ENCODE results near the gene NTN5.
A peak's percentile ranks its signal among the peaks of the same experiment; 100 is the strongest.
"Not testable (repeated sequence)": the region's sequence is repeated elsewhere in the genome, so short reads cannot be mapped to it uniquely, and the experiment has no call there.

Gene NTN5

GRCh38 chr19:48668761-48669160 lies 4.1 kb downstream of the NTN5 start:
- DNase-seq = no peak

DNA sequence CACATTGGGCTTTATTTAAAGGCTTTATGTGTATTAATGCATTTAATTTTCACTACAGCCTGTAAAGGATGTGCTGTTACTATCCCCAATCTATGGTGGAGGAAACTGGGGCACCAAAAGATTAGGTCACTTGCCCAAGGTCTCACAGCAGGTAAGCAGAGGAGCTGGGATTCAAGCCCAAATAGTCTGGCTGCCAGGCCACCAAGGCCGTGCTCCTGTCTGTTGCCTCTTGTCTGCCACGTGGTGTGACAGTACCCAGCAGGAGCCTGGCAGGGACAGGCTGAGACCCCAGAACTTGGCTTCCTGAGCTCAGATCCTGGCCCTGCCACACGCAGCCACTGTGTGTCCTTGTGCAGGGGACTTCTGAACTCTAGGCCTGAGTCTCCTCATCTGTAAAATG lies 4.5 kb downstream of the NTN5 start:
- DNase-seq = no peak

DNA sequence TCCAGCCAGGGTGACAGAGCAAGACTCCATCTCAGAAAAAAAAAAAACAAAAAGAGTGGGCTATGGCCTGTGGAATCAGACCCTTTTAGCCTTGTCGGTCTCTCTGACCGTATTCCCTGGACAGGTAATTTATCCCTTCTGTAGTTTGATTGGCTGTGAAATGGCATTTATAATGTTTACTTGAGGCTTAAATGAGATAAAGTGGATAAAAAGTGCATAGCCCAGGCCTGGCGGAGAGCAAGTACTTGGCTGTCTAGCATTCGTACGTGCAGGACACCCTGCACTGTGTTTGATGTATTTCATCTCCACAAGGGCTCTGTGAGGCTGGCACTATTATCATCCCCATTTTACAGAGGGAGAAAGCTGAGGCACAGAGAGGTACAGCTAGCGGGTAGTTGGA lies 7.0 kb downstream of the NTN5 start:
- no peak for DNase-seq

GRCh38 chr19:48664476-48664875 lies 8.3 kb downstream of the NTN5 start:
- no peak for DNase-seq

GRCh38 chr19:48663667-48664066 lies 9.2 kb downstream of the NTN5 start:
- DNase-seq = no peak

DNA sequence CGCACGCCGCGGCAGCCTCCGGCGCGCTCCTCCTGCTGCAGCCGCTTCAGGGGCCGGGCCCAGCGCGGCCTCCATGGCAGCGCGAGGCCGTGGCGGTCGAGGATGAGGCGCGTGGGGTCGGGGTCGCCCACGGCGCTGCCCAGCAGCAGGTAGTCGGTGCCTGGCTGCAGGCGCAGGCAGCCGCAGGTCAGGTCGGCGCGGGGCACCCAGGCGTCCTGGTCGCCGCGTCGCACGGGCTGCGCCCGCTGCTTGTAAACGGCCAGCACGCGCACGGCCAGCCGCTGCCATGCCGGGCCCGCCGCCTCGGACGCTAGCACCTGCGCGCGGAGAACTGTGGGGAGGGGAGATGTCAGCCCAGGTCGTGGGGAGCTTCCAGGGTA lies 11.1 kb downstream of the NTN5 start:
- DNase-seq = no peak

GRCh38 chr19:48660852-48661710 lies 11.7 kb downstream of the NTN5 start:
- DNase-seq = peak; percentile 53

GRCh38 chr19:48659768-48660167 lies 13.0 kb downstream of the NTN5 start:
- no peak for DNase-seq

- no peak for DNase-seq
Observed at GRCh38 chr19:48658483-48658882, 14.3 kb downstream of the NTN5 start.

GRCh38 chr19:48657828-48658227 lies 15.0 kb downstream of the NTN5 start:
- DNase-seq = not testable (repeated sequence)

- DNase-seq = no peak
Observed at GRCh38 chr19:48656840-48657474, 15.9 kb downstream of the NTN5 start.

GRCh38 chr19:48654299-48655059 lies 18.3 kb downstream of the NTN5 start:
- no peak for DNase-seq

DNA sequence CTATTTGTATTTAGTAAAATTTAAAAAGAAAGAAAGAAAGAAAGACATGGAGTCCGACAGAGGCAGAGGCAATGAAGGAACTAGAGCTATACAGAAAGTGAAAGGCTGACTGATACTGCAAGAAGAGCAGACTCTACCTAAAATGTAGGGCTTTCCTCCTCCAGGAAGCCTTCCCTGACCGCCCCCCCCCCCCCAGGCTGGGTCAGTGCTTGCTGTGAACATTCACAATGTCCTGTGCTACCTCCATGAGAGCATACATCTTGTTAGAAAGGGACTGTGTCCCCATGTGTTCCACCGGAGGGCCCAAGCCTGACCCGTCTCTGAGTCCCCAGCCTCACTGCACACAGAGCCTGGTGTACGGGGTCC lies 21.2 kb downstream of the NTN5 start:
- no peak for DNase-seq

DNA sequence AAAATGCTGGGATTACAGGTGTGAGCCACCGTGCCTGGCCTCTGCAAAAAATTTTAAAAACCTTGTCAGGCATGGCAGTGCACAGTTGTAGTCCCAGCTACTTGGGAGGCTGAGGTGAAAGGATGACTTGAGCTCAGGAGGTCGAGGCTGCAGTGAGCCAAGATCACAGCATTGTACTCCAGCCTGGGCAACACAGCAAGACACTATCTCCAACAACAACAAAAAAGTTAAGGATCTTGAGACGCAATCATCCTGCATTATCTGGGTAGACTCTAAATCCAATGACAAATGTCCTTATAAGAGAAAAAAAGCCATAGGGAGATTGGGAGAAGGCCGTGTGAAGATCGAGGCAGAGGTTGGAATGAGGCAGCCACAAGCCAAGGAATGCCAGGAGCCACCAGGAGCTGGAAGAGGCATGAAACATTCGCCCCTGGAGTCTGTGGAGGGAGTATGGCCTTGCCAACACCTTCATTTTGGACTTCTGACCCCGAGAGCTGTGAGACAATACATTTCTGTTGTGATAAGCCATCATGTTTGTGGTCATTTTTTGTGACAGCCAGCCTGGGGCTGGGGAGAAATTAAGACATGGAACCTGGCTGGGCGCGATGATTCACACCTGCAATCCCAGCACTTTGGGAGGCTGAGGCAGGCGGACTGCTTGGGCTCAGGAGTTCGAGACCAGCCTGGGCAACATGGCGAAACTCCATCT lies 21.7 kb downstream of the NTN5 start:
- DNase-seq = no peak

GRCh38 chr19:48648134-48648533 lies 24.7 kb downstream of the NTN5 start:
- no peak for DNase-seq

DNA sequence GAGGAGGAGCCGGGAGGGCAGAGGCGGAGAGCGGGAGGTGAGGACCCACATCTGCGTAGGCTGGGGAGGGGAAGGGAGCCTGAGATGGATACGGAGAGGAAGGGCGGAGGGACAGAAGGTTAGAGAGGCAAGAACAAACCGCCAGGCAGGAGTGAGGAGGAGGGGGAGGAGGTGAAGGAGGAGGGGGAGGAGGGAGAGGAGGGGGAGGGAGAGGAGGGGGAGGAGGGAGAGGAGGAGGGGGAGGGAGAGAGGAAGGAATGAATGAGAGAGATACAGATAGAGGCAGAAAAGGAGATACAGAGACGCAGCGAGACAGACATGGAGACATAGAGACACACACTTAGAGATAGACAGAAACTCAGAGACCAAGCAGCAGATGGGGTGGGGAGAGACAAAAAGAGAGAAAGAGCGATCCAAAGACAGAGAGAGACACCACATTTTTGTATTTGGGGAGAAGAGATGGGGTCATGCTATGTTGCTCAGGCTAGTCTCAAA lies 26.0 kb downstream of the NTN5 start:
- DNase-seq = no peak

DNA sequence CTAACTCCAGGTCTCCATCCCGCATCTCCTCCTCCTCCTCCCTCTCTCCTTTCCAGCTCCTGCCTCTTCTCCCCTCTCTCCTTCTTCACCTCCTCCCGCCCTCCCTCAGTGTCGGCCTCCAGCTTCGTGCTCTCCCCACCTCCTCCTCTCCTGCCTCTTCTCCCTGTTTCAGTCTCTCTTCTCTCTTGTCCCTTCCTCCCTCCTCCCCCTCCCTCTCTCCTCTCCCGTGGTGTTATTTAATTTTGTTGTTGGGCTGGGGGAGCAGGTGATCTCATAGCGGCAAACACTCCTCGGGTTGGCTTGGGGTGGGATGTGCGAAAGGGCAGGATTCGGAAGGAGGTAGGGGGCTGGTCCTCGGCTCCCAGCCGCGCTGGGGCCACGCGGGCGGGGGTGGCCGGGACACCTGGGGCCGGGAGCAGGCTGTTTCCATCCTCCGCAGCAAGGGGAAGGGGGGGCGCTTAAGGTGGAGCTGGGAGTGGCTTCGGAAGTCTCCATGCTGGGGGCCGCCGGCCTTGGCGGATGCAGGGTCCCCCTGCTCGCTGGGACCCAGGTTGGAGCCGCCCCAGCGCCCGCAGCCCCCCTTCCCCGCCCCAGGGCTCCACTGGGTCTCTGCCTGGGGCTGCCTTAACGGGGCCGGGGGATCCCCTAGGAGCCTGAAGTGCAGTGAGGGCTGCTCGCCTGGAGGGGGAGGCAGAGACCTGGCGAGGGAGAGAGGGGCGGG lies 26.7 kb downstream of the NTN5 start, which contains the start of gene CA11:
Gene CA11, minus strand, starts transcription at position 187 of the 721 bp plus-strand sequence. CDS start 555 bp downstream, outside the sequence.
- peak; percentile 86 for DNase-seq

DNA sequence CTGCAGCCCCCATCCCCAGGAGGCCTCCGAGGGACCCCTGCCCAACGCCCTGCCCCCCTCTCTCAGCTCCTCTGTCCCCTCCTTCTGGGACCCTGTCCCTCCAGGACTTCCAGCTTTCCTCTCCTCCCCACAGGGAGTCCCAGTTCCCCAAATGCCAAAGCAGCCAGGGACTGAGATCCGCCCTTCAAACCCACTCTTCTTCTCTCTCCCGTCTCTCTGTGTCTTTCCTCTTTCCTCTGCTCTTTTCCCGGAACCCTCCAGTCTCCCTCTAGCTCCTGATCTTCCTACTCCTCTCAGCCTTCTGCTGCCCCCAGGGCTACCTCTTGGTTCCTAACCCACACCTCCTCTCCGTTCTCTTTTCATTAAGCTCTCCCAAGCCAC lies 27.2 kb downstream of the NTN5 start:
- no peak for DNase-seq

GRCh38 chr19:48644839-48645619 lies 27.8 kb downstream of the NTN5 start:
- DNase-seq = peak; percentile 65

DNA sequence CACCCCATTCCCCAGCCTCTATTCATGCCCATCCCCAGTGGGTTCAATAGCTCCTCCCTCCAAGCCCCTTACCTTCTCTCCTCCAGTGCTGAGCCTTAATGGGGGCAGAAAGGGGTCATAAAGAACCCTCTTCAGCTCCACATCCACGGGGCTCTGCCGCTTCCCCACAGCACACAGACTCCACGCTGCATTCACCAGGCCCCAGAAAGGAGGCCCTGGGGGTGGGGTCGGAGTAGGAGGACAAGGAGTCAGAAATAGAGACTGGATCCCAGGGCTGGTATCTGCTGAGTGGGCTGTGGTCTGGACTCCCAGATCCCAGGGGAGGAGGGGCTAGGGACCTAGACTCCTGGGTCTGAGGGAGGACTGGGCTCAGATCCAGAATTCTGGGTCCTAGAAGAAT lies 28.5 kb downstream of the NTN5 start:
- DNase-seq = no peak

- DNase-seq = no peak
Observed at GRCh38 chr19:48642862-48643261, 30.0 kb downstream of the NTN5 start.
